ENCODE results near the gene VEZF1. TPM values are rescaled to one million over a fixed set of nuclear protein-coding genes. Genes with fewer than 3 reads are reported as not detected.
"Not testable (repeated sequence)": the region's sequence is repeated elsewhere in the genome, so short reads cannot be mapped to it uniquely, and the experiment has no call there.

VEZF1 gene
- total RNA-seq, 6 donors from 2014 or later = 36.4 to 99.7 (median 72.5) TPM

DNA sequence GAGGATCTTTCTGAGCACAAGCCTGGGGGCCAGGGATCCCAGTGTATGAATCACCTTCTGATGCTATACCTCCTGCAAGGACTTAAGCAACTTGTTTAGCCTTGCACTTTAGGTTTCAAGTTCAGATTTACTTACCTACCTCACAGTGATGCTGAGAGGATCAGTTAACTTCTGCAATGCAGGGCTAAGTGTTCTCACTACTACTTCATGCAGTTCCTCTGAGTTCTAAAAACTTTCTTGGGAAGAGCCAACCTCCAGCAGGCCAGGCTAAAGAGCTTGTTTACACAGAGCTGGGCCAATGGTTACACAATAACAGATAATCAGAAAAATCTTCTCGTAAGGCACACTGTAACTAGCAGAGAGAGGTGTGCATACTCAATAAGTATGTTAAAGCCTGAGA is 13.0 kb downstream of the VEZF1 start:
- Histone ChIP-seq H3K36me3 (peaks cover 38 to 85% (median 66%) of the 10 kb centered on the region in 4 donors), H3K27me3 (no peaks in the 10 kb centered on the region), H3K9me3 (no peaks in the 10 kb centered on the region), H3K4me3 (no peak overlapping the region), H3K27ac (peak overlapping the region; percentile 12 to 64 (median 48)), H3K4me1 (peaks cover 12 to 15% (median 13%) of the 10 kb centered on the region in 4 donors)
- no peak for DNase-seq
- 29 to 44% methylated on average over 1 of the region's 1 CpG for whole genome bisulfite sequencing, 2 donors
- TF ChIP-seq POLR2A (IDR thresholded peaks at IDR 0.05) = no peak
- TF ChIP-seq, protein P1, sequence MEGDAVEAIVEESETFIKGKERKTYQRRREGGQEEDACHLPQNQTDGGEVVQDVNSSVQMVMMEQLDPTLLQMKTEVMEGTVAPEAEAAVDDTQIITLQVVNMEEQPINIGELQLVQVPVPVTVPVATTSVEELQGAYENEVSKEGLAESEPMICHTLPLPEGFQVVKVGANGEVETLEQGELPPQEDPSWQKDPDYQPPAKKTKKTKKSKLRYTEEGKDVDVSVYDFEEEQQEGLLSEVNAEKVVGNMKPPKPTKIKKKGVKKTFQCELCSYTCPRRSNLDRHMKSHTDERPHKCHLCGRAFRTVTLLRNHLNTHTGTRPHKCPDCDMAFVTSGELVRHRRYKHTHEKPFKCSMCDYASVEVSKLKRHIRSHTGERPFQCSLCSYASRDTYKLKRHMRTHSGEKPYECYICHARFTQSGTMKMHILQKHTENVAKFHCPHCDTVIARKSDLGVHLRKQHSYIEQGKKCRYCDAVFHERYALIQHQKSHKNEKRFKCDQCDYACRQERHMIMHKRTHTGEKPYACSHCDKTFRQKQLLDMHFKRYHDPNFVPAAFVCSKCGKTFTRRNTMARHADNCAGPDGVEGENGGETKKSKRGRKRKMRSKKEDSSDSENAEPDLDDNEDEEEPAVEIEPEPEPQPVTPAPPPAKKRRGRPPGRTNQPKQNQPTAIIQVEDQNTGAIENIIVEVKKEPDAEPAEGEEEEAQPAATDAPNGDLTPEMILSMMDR (IDR thresholded peaks at IDR 0.05) = no peak
- no peak for TF ChIP-seq POLR2AphosphoS5 (IDR thresholded peaks at IDR 0.05)
- peak; percentile 42 to 63 for ATAC-seq (ENCODE audit: low FRiP score in 2 of 2)

DNA sequence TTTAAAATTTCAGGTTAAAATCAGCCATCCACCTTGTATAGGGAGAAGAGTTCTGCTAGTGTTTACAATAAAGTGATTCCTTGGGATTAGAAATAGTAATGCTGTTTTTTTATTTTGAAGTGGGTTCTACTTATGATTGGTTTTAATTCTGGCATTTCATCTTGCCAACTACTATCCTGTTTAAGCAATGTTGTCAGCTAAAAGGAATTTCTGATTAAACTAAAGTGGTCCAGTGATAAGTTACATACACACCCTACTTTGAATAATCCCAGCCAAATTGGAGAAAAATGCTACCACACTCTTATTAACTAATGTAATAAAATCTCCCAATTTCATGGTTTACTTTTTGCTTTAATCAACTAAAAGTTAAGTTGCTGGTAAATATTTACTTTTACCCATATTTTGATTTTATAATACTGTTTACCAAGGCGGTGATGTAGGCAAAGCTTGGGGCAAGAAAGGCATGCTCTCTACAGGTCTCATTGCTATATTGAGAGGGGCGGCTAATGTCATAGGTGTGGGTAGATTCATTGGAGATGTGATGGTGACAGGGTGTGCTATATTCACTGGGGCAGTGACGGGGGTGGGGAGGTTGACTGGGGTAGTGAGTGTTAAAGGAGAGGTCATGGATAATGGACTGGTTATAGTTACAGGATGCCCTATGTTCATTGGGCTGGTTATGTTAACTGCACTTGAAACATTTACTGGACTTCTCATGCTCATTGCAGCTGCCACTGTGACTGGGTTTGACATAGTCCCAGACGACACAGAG is 13.8 kb downstream of the VEZF1 start:
- Histone ChIP-seq H3K36me3 (peaks cover 33 to 77% (median 59%) of the 10 kb centered on the region in 4 donors), H3K27ac (peak overlapping the region in 3 of 4 donors; percentile 12 to 54 (median 41)), H3K4me1 (peaks cover 12 to 15% (median 13%) of the 10 kb centered on the region in 4 donors)
- H3K27me3 ChIP-seq; DNase-seq; ATAC-seq (ENCODE audit: low FRiP score in 2 of 2); H3K4me3 ChIP-seq; H3K9me3 ChIP-seq: not testable (repeated sequence)
- 85 to 86% methylated on average over 4 of the region's 4 CpGs for WGBS, 2 donors

DNA sequence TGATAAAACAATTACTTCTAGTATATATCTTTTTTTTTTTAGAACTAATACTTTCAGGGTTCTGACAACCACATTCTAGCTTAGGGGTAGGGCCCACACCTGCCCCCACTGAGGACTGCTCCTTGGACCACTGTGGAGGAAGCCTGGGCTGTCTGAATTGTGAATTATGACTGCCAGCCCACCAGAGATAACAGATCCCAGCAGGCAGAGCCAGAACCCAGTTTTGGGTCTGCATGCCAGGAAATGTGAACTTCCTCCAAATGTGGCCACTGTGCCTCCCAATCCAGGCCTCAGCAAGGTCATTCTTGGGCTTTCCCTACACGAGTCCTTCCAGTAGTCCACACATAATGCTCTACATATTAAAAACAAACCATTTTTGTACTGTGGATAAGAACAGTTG is 15.9 kb downstream of the VEZF1 start:
- Histone ChIP-seq H3K4me3 (no peak overlapping the region), H3K9me3 (no peaks in the 10 kb centered on the region), H3K4me1 (peaks cover 12 to 15% (median 13%) of the 10 kb centered on the region in 4 donors), H3K36me3 (peaks cover 19 to 56% (median 41%) of the 10 kb centered on the region in 4 donors), H3K27me3 (no peaks in the 10 kb centered on the region), H3K27ac (no peak overlapping the region)
- WGBS, 2 donors = 22 to 50% methylated on average over 1 of the region's 1 CpG
- TF ChIP-seq POLR2A (IDR thresholded peaks at IDR 0.05) (no peak), POLR2AphosphoS5 (IDR thresholded peaks at IDR 0.05) (no peak), EP300 (IDR thresholded peaks at IDR 0.05) (no peak)
- TF ChIP-seq, protein P1 (IDR thresholded peaks at IDR 0.05) = no peak
- ATAC-seq (ENCODE audit: low FRiP score in 2 of 2) = no peak
- DNase-seq = no peak

DNA sequence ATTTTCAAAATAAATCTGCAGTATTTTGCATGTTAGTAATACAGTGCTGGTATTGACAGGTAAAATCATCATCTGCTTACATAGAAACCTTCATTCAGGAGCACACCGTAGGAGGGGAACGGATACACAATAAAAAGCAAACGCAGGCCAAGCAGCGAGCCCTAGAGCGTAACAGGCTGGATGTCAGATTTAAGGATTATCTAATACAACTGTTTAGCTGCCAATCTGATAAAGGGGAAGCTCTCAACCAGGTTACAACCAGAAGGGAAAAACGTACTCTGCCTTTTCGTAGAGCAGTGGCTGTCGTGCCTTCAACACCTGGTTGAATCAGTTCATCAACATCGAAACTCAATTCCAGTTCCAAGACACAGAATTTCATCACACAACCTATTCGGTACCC is 16.5 kb downstream of the VEZF1 start:
- H3K27me3 ChIP-seq = no peaks in the 10 kb centered on the region
- H3K9me3 ChIP-seq = no peaks in the 10 kb centered on the region
- H3K36me3 ChIP-seq = peaks cover 13 to 50% (median 35%) of the 10 kb centered on the region in 4 donors
- H3K4me1 ChIP-seq = peaks cover 12 to 15% (median 13%) of the 10 kb centered on the region in 4 donors
- no peak overlapping the region for H3K4me3 ChIP-seq
- no peak overlapping the region for H3K27ac ChIP-seq
- ATAC-seq (ENCODE audit: low FRiP score in 2 of 2) (no peak), DNase-seq (no peak)
- WGBS, 2 donors = 75 to 80% methylated on average over 10 of the region's 10 CpGs
- TF ChIP-seq POLR2A (IDR thresholded peaks at IDR 0.05) = no peak
- no peak for TF ChIP-seq EP300 (IDR thresholded peaks at IDR 0.05)
- TF ChIP-seq, protein P1 (IDR thresholded peaks at IDR 0.05) = no peak
- no peak for TF ChIP-seq POLR2AphosphoS5 (IDR thresholded peaks at IDR 0.05)

DNA sequence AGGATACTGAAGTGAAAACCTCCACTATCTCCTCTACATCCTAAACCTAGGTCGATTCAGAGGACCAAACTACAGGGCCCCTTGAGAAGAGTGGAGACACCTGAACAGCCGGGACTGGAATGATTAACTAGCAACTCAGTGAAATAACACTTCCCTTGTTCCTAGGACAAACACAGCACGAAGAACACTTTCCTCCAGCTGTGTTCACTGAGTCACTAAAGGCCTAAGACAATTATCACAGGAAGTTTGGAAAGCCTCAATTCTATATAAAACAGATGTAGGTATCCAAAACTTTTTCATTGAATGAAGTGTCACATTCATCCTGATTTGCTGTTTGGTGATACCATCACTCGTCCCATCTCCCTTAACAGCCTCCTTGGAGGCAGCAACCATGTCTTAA is 17.3 kb downstream of the VEZF1 start:
- Histone ChIP-seq H3K36me3 (peaks cover 6 to 42% (median 27%) of the 10 kb centered on the region in 4 donors), H3K4me3 (no peak overlapping the region), H3K4me1 (peaks cover 10 to 13% (median 12%) of the 10 kb centered on the region in 4 donors), H3K27ac (peak overlapping the region in 1 of 4 donors; percentile 24), H3K9me3 (no peaks in the 10 kb centered on the region), H3K27me3 (no peaks in the 10 kb centered on the region)
- DNase-seq = no peak
- ATAC-seq (ENCODE audit: low FRiP score in 2 of 2) = no peak
- WGBS, 2 donors = 53 to 62% methylated on average over 4 of the region's 4 CpGs
- no peak for TF ChIP-seq EP300 (IDR thresholded peaks at IDR 0.05)
- TF ChIP-seq, protein P1 (IDR thresholded peaks at IDR 0.05) = no peak
- TF ChIP-seq POLR2AphosphoS5 (IDR thresholded peaks at IDR 0.05) = no peak
- TF ChIP-seq POLR2A (IDR thresholded peaks at IDR 0.05) = no peak

Measured in upper lobe of left lung (tissue), 6 donors.